ENCODE measurements around the gene TRIM9. TPM values are rescaled to one million over a fixed set of nuclear protein-coding genes. Genes with fewer than 3 reads are reported as not detected.

The TRIM9 gene
- total and polyA plus RNA-seq, 9 of the 15 experiments (the other 6 are each of a cell fraction or from before 2014, with no cell fraction given), result 0.03 to 0.15 (median 0.04) TPM; not detected in 4

DNA sequence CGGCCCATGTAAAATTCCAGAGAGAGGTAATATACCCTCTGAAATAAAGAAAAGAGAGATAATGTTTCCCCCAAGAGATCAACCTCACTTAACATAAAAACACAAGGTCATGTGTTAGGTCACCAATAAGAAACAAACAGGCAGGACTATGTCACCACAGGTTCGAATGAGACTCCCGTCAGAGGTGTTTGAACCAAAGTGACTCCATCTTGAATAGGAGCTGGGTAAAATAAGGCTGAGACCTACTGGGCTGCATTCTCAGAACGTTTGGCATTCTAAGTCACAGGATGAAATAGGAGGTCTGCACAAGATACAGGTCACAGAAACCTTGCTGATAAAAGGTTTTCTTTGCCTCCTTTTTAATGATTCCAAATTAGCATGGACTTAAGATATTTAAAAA lies 157.1 kb downstream of the TRIM9 start:
- Histone ChIP-seq H3K36me3 (ENCODE audit: control insufficient read depth, insufficient read depth, low read length) (peaks cover 10% of the 10 kb centered on the region; the same call in 2 of the 3 replicates), H3K4me1 (replicated peaks in 1 of 2; ENCODE audit: control insufficient read depth in 2 of 2, insufficient read depth in 2 of 2, low read length in 2 of 2) (no peaks in the 10 kb centered on the region; a peak in 3 of 5 replicates), H4K20me1 (replicated peaks; ENCODE audit: control insufficient read depth, insufficient read depth, low read length) (no peaks in the 10 kb centered on the region; the same call in 1 of the 2 replicates), H3K27me3 (ENCODE audit: control insufficient read depth in 2 of 2, insufficient read depth in 2 of 2, low read length in 2 of 2) (no peaks in the 10 kb centered on the region), H3K9me1 (ENCODE audit: control insufficient read depth, insufficient read depth, low read length) (no peaks in the 10 kb centered on the region), H3K4me2 (ENCODE audit: insufficient read depth, low read length) (no peak overlapping the region), H3K79me2 (ENCODE audit: control insufficient read depth, insufficient read depth, low read length) (peaks cover 4% of the 10 kb centered on the region; the same call in 1 of the 3 replicates), H3K9ac (ENCODE audit: insufficient read depth in 1 of 2, low read depth in 2 of 2, low read length in 2 of 2) (no peak overlapping the region), H2AFZ (ENCODE audit: low read depth, low read length) (no peak overlapping the region), H3K4me3 (no peak overlapping the region), H3K27ac (ENCODE audit: extremely low read depth, low read depth, low read length) (no peak overlapping the region), H3K9me3 (replicated peaks; ENCODE audit: control insufficient read depth, insufficient read depth, low read depth, low read length) (no peaks in the 10 kb centered on the region)
- intact Hi-C loops (cut with micrococcal nuclease) (no loop called here), in situ Hi-C loops (cut with MboI) (no loop called here)
- POLR2A ChIA-PET, result no interaction called here
- FAIRE-seq, result no peak
- no peak for DNase-seq (ENCODE audit: extremely low read depth in 1 of 4, low spot score in 3 of 4)
- ATAC-seq, result no peak
- BruUV-seq (replicated peaks), result no TSS peak
- CTCF ChIA-PET (ENCODE audit: low intra/inter-chr PET ratio), result no interaction called here
- WGBS (ENCODE audit: insufficient coverage, low coverage, missing lambda C conversion rate), result 50% methylated on average over 4 of the region's 4 CpGs
- TF ChIP-seq TEAD1 (CRISPR knock-in tag; IDR thresholded peaks at IDR 0.05) (0 out of 4 replicates have a peak, but pooled peaks of 1 of the 2 experiments have one; percentile 53), ZNF584 (CRISPR knock-in tag; IDR thresholded peaks at IDR 0.05; ENCODE audit: low read depth) (no peak), ZNF668 (CRISPR knock-in tag; IDR thresholded peaks at IDR 0.05) (peak; percentile 74; the same call in 1 of the 2 replicates), MCM5 (IDR thresholded peaks at IDR 0.05; ENCODE audit: low read depth) (no peak), ATF6 (CRISPR knock-in tag; IDR thresholded peaks at IDR 0.05) (no peak), TAF9B (IDR thresholded peaks at IDR 0.05; ENCODE audit: partially characterized antibody) (no peak), NR2C1 (IDR thresholded peaks at IDR 0.05) (no peak), NR2C1 (tag; IDR thresholded peaks at IDR 0.05) (peak; percentile 69), ATF1 (CRISPR knock-in tag; IDR thresholded peaks at IDR 0.05) (no peak), ATF1 (tag; IDR thresholded peaks at IDR 0.05) (no peak), SP2 (IDR thresholded peaks at IDR 0.05; ENCODE audit: extremely low read depth, low read depth, low read length, poor library complexity, severe bottlenecking) (no peak)
- TF ChIP-seq, protein P1, sequence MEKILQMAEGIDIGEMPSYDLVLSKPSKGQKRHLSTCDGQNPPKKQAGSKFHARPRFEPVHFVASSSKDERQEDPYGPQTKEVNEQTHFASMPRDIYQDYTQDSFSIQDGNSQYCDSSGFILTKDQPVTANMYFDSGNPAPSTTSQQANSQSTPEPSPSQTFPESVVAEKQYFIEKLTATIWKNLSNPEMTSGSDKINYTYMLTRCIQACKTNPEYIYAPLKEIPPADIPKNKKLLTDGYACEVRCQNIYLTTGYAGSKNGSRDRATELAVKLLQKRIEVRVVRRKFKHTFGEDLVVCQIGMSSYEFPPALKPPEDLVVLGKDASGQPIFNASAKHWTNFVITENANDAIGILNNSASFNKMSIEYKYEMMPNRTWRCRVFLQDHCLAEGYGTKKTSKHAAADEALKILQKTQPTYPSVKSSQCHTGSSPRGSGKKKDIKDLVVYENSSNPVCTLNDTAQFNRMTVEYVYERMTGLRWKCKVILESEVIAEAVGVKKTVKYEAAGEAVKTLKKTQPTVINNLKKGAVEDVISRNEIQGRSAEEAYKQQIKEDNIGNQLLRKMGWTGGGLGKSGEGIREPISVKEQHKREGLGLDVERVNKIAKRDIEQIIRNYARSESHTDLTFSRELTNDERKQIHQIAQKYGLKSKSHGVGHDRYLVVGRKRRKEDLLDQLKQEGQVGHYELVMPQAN (IDR thresholded peaks at IDR 0.05; ENCODE audit: borderline replicate concordance), result no peak

Data from K562 (cell line).